ENCODE measurements around the gene ROMO1. TPM values are rescaled to one million over a fixed set of nuclear protein-coding genes. Genes with fewer than 3 reads are reported as not detected.

ROMO1 gene
- total RNA-seq, 1 experiment from 2014 or later = 173 TPM

- intact Hi-C loops (cut with micrococcal nuclease) = no loop called here
- Mint-ChIP-seq H3K9me3 (ENCODE audit: unreplicated experiment) (no peaks in the 10 kb centered on the region), H3K27ac (ENCODE audit: low read depth, unreplicated experiment) (no peak overlapping the region), H3K27me3 (ENCODE audit: insufficient read depth, unreplicated experiment) (no peaks in the 10 kb centered on the region), H3K4me1 (ENCODE audit: insufficient read depth, unreplicated experiment) (no peaks in the 10 kb centered on the region), H3K4me3 (ENCODE audit: unreplicated experiment) (no peak overlapping the region), H3K36me3 (ENCODE audit: insufficient read depth, unreplicated experiment) (peaks cover 78% of the 10 kb centered on the region)
- DNase-seq (ENCODE audit: unreplicated experiment) = no peak
- no peak for TF ChIP-seq CTCF (IDR thresholded peaks at IDR 0.05; ENCODE audit: unreplicated experiment)
- CTCF ChIA-PET = no interaction called here
- POLR2A ChIA-PET = interaction anchor here (4.6 kb wide), 1 partner anchor 9 kb away, joined by 38 read pairs; the partner anchor contains the start of genes CPNE1 and RBM12
- BruUV-seq (replicated peaks) = no TSS peak
These were observed 25.3 kb upstream of the ROMO1 start for GRCh38 chr20:35673884-35674283.

GRCh38 chr20:35674921-35675320 lies 24.3 kb upstream of the ROMO1 start:
- intact Hi-C loops (cut with micrococcal nuclease) = no loop called here
- ChIA-PET POLR2A (interaction anchor here (0.6 to 4.6 kb wide), 4 partner anchors 10 to 410 kb away, joined by 3 to 38 read pairs (median 4); partner anchors contain the start of genes CPNE1 and RBM12), CTCF (interaction anchor here (0.6 to 0.8 kb wide), 2 partner anchors 18 to 189 kb away, joined by 3 to 4 read pairs; no protein-coding TSS in a partner anchor)
- TF ChIP-seq CTCF (IDR thresholded peaks at IDR 0.05; ENCODE audit: unreplicated experiment) = no peak
- H3K27ac Mint-ChIP-seq (ENCODE audit: low read depth, unreplicated experiment) = no peak overlapping the region
- H3K4me3 Mint-ChIP-seq (ENCODE audit: unreplicated experiment) = no peak overlapping the region
- DNase-seq (ENCODE audit: unreplicated experiment) = no peak
- no peaks in the 10 kb centered on the region for H3K4me1 Mint-ChIP-seq (ENCODE audit: insufficient read depth, unreplicated experiment)
- no peaks in the 10 kb centered on the region for H3K9me3 Mint-ChIP-seq (ENCODE audit: unreplicated experiment)
- no TSS peak for BruUV-seq (replicated peaks)
- H3K36me3 Mint-ChIP-seq (ENCODE audit: insufficient read depth, unreplicated experiment) = peaks cover 75% of the 10 kb centered on the region
- no peaks in the 10 kb centered on the region for H3K27me3 Mint-ChIP-seq (ENCODE audit: insufficient read depth, unreplicated experiment)

GRCh38 chr20:35680452-35681183 lies 18.6 kb upstream of the ROMO1 start:
- POLR2A ChIA-PET = interaction anchor here (1.5 kb wide), 1 partner anchor 18 kb away, joined by 5 read pairs; the partner anchor contains the start of genes NFS1 and ROMO1
- intact Hi-C loops (cut with micrococcal nuclease) = no loop called here

More at GRCh38 chr20:35680452-35681183, 18.6 kb upstream of the ROMO1 start:
- H3K36me3 Mint-ChIP-seq (ENCODE audit: insufficient read depth, unreplicated experiment) = peaks cover 60% of the 10 kb centered on the region
- BruUV-seq (replicated peaks) = no TSS peak
- H3K27ac Mint-ChIP-seq (ENCODE audit: low read depth, unreplicated experiment) = no peak overlapping the region
- CTCF ChIA-PET = no interaction called here
- H3K4me3 Mint-ChIP-seq (ENCODE audit: unreplicated experiment) = no peak overlapping the region
- H3K4me1 Mint-ChIP-seq (ENCODE audit: insufficient read depth, unreplicated experiment) = no peaks in the 10 kb centered on the region
- no peak for TF ChIP-seq CTCF (IDR thresholded peaks at IDR 0.05; ENCODE audit: unreplicated experiment)
- H3K27me3 Mint-ChIP-seq (ENCODE audit: insufficient read depth, unreplicated experiment) = no peaks in the 10 kb centered on the region
- DNase-seq (ENCODE audit: unreplicated experiment) = no peak
- no peaks in the 10 kb centered on the region for H3K9me3 Mint-ChIP-seq (ENCODE audit: unreplicated experiment)
